Heart right ventricle (tissue), 16 donors: ENCODE results near the gene CASKIN2. TPM values are rescaled to one million over a fixed set of nuclear protein-coding genes. Genes with fewer than 3 reads are reported as not detected.

Experiments
- ATAC-seq, 8 donors: fragments of 200-7000 bp; cut with Tn5 transposase; one replicate each; pipeline ENCODE4 v1.9.1; 2020; ENCODE audit warnings: mild to moderate bottlenecking in 8 of 8, moderate library complexity in 8 of 8, moderate number of reproducible peaks in 1 of 8
- DNase-seq, 2 donors: peaks; one replicate each; pipeline ENCODE4 v3.0.0-alpha.2; 2020
- H3K27ac ChIP-seq, 10 donors: fragments of 200-600 bp; sonication (generic) in 2 of 10; one replicate each; pipeline versions ENCODE4 v1.5.0 to v1.8.0; 2020 to 2022; ENCODE audit warnings: mild to moderate bottlenecking in 3 of 10
- H3K27me3 ChIP-seq, 7 donors: fragments of 200-600 bp; one replicate each; pipeline ENCODE4 v1.8.0; 2021 to 2022; ENCODE audit warnings: mild to moderate bottlenecking in 2 of 7
- H3K36me3 ChIP-seq, 9 donors: fragments of 200-600 bp; sonication (generic) in 1 of 9; one replicate each; pipeline versions ENCODE4 v1.5.0 to v1.8.0; 2020 to 2022; ENCODE audit warnings: mild to moderate bottlenecking in 2 of 9
- H3K4me1 ChIP-seq, 9 donors: fragments of 200-600 bp; sonication (generic) in 1 of 9; one replicate each; pipeline versions ENCODE4 v1.5.0 to v1.8.0; 2020 to 2022; ENCODE audit warnings: mild to moderate bottlenecking in 4 of 9
- H3K4me3 ChIP-seq, 10 donors: fragments of 200-600 bp; sonication (generic) in 2 of 10; one replicate each; pipeline versions ENCODE4 v1.5.0 to v1.8.0; 2020 to 2022; ENCODE audit warnings: mild to moderate bottlenecking in 7 of 10, moderate library complexity in 2 of 10
- H3K9me3 ChIP-seq, 11 donors: fragments of 200-600 bp in 10 of 11; sonication (generic) in 2 of 11; one replicate each; pipeline versions ENCODE4 v1.5.0 to v1.8.0; 2013 to 2022; ENCODE audit warnings: mild to moderate bottlenecking in 2 of 11, control low read depth in 1 of 11, moderate library complexity in 1 of 11
- WGBS, 2 donors: extraction: QIAGEN DNeasy Blood & Tissue Kit; methylation state at CpG; one replicate each; pipeline ENCODE4 v1.1.7; 2013; ENCODE audit warnings: inconsistent platforms in 1 of 2; 5-methylcytosine and 5-hydroxymethylcytosine counted together
- intact Hi-C, 10 donors: fragments of 100-400 bp; cut with DNase I; formaldehyde crosslinking; loops; one replicate each; pipeline versions ENCODE4 v1.11.1 to v1.14.2; 2022
- polyA plus RNA-seq, 2 donors: library from polyadenylated mRNA; stranded (reverse); fragments of 200-250 nt; gene quantifications; one replicate each; pipeline ENCODE4 v1.2.3, GENCODE V29; 2013
- total RNA-seq, 10 donors: library from RNA; stranded (reverse); fragmentation: NEBNext Ultra II Directional in 3 of 10; extraction: Animal tissue kit (Norgen Biotek cat#: 25700) in 3 of 10; gene quantifications; one replicate each; pipeline versions ENCODE4 v1.2.1 to v1.2.4, GENCODE V29; 2021 to 2023
- TF ChIP-seq, protein P1 (sequence below), 9 donors: fragments of 200-600 bp; sonication (generic) in 2 of 9; IDR thresholded peaks; one replicate each; pipeline versions ENCODE4 v1.5.0 to v1.8.0; 2021 to 2022; ENCODE audit warnings: antibody characterized with exemption in 9 of 9, mild to moderate bottlenecking in 5 of 9, moderate library complexity in 1 of 9
- donor health status: Arrhythmogenic right ventricular cardiomyopathy.
- donor health status: ischemic (EF 13 %, LVEDD 7.1; RV severe dilation, severe dysfunction).
- donor health status: healthy with polysubstance abuse.
- donor health status: DM: no; HTN: yes; CAD: no.
- donor health status: DM: no; HTN: no; CAD: no.
- donor health status: ischemic (EF 25% LVEDD 6.9; RV normal size, moderate dysfunction).
- donor health status: ischemic (EF 25% LVEDD 5.7; RV mildly dilated, moderate dysfunction).
- donor health status: healthy.
- donor health status: DM: yes; HTN: yes; CAD: no.
- donor health status: Ischemic cardiomyopathy.
- donor health status: ischemic (EF 35%, LVEDD 5.7; RV mildly dilated, moderate dysfunction).
- donor health status: nonischemic (EF 11% LVEDD 7.7; RV severe dilation, severe dysfunction).
- donor health status: DM: yes; HTN: yes; CAD: no.
- donor health status: PGD.
- donor health status: ischemic (EF 29% LVEDD 5.4; RV normal size, mild dysfunction).
- donor health status: nonischemic (EF 23%, LVEDD 6.1; RV moderate dilation, normal function).

The CASKIN2 gene
- total and polyA plus RNA-seq, 12 donors = 17.6 to 59.2 (median 36.5) TPM

DNA sequence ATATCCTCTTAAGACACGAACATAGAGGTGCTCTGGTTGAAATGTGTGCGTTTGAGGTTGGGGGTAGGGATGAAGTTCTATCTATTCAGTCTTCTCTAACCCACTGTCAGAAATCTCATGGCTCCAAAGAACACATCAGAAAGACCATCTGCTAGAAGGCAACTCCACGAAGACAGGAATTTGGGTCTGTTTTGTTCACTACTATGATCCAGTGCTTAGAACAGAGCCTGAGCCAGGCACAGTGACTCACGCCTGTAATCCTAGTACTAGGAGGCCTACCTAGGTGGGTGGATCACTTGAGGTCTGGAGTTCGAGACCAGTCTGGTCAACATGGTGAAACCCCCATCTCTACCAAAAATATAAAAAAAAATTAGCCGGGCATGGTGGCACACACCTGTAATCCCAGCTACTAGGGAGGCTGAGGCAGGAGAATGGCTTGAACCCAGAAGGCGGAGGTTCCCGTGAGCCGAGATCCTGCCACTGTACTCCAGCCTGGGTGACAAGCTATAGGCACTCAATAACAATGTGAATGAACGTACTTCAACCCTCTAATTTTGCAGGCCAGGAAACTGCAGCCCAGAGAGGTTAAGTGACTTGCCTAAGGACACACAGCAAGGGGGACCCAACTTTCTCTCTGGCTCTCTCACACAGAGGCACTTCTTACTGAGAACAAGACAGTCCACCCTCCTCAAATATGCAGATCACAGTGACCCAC is 2.3 kb downstream of the CASKIN2 start:
- H3K36me3 ChIP-seq = peaks cover 0 to 56% (median 3%) of the 10 kb centered on the region in 9 donors
- no peak for DNase-seq
- TF ChIP-seq, protein P1, sequence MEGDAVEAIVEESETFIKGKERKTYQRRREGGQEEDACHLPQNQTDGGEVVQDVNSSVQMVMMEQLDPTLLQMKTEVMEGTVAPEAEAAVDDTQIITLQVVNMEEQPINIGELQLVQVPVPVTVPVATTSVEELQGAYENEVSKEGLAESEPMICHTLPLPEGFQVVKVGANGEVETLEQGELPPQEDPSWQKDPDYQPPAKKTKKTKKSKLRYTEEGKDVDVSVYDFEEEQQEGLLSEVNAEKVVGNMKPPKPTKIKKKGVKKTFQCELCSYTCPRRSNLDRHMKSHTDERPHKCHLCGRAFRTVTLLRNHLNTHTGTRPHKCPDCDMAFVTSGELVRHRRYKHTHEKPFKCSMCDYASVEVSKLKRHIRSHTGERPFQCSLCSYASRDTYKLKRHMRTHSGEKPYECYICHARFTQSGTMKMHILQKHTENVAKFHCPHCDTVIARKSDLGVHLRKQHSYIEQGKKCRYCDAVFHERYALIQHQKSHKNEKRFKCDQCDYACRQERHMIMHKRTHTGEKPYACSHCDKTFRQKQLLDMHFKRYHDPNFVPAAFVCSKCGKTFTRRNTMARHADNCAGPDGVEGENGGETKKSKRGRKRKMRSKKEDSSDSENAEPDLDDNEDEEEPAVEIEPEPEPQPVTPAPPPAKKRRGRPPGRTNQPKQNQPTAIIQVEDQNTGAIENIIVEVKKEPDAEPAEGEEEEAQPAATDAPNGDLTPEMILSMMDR (IDR thresholded peaks at IDR 0.05) = no peak
- ATAC-seq = no peak
- peaks cover 0 to 13% (median 0%) of the 10 kb centered on the region in 7 donors for H3K27me3 ChIP-seq
- intact Hi-C loops = loop anchor here in 3 of 10 donors (2.0 to 10.0 kb wide), 3 partner anchors 36 to 88 kb away; no protein-coding TSS in a partner anchor
- H3K4me3 ChIP-seq = peak overlapping the region; percentile 79 to 98 (median 93)
- H3K4me1 ChIP-seq = peaks cover 36 to 81% (median 74%) of the 10 kb centered on the region in 9 donors
- H3K27ac ChIP-seq = peak overlapping the region; percentile 81 to 98 (median 92)
- WGBS, 2 donors = 51 to 53% methylated on average over 10 of the region's 10 CpGs
- H3K9me3 ChIP-seq = no peaks in the 10 kb centered on the region

DNA sequence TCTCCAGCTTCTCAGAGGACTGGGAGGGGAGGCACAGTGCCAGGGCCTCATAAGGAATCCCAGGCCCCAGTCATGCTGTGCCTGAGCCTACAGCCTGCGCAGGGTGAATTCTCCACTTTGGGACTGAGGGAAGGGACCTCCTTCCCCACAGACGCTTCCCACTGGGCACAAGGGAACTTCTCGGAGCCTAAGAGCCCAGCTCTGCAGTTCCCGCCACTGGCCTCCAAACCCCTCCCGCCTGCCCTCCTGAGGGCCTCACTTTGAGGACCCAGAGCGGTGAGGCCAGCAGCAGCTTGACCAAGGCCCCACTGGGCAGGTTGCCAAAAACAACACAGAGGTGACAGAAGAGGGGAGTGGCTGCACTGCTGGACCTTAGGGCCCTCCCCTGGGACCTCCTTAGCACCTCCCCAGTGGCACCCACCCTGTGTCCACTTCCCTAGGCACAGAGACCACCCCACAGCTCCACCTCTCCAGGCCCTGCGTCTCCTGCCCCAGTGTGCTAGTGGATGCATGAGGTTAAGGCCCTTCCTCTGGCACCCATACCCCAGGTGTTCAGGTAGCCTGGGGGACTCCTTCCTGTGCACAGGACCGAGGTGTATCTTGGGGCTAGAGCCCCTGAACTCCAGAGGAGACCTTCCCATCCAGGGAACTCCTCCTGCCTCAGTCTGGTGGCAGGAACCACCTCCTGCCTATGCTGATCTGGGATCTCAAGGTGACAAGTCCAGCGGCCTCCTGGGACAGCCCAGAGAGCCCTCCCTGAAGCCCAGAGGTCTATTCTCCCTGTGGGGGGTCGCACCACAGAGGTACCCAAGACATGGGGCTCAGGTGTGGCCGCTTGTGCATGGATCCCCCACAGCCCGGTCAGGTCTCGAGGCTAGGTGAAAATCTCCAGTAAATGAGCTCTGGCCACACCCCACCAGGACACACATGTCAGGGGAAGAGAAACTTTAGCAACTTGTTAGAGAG is 3.4 kb downstream of the CASKIN2 start:
- Histone ChIP-seq H3K27me3 (peaks cover 0 to 13% (median 0%) of the 10 kb centered on the region in 7 donors), H3K4me3 (peak overlapping the region in 9 of 10 donors; percentile 79 to 98 (median 95)), H3K9me3 (no peaks in the 10 kb centered on the region), H3K4me1 (peaks cover 31 to 79% (median 72%) of the 10 kb centered on the region in 9 donors), H3K36me3 (peaks cover 0 to 68% (median 3%) of the 10 kb centered on the region in 9 donors), H3K27ac (peak overlapping the region; percentile 81 to 98 (median 92))
- DNase-seq (peak; percentile 71), ATAC-seq (peak in 2 of 8 donors; percentile 2 to 3)
- TF ChIP-seq, protein P1 (IDR thresholded peaks at IDR 0.05) = no peak
- WGBS, 2 donors = 35 to 38% methylated on average over 13 of the region's 13 CpGs
- intact Hi-C loops = loop anchor here in 3 of 10 donors (2.0 to 10.0 kb wide), 3 partner anchors 35 to 87 kb away; no protein-coding TSS in a partner anchor

DNA sequence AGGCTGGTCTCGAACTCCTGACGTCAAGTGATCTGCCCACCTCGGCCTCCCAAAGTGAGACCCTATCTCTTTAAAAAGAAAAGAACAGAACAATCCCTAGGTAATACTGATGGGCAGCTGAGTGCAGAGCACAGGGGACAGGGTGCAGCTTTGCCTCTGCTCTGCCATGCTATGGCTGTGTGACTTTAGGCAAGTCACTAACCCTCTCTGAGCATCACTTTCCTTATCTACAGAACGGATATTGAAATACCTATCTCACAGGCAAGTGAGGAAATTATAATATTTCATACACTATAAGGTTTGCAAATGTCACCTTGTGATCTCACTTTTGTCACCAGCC is 4.1 kb downstream of the CASKIN2 start:
- WGBS, 2 donors = 74 to 79% methylated on average over 4 of the region's 4 CpGs
- Histone ChIP-seq H3K9me3 (no peaks in the 10 kb centered on the region), H3K36me3 (peaks cover 0 to 74% (median 8%) of the 10 kb centered on the region in 9 donors), H3K27ac (peak overlapping the region; percentile 79 to 98 (median 92)), H3K4me1 (peaks cover 31 to 77% (median 68%) of the 10 kb centered on the region in 9 donors), H3K27me3 (peaks cover 0 to 13% (median 0%) of the 10 kb centered on the region in 7 donors), H3K4me3 (peak overlapping the region in 8 of 10 donors; percentile 16 to 98 (median 91))
- TF ChIP-seq, protein P1 (IDR thresholded peaks at IDR 0.05) = no peak
- ATAC-seq = no peak
- DNase-seq = no peak
- intact Hi-C loops = loop anchor here in 2 of 10 donors (5.0 to 10.0 kb wide), 2 partner anchors 34 to 86 kb away; no protein-coding TSS in a partner anchor
